AG08395 (cell line): ENCODE results near the gene TBX15.

Source experiments
- DNase-seq: peaks from one replicate; pipeline ENCODE4 v3.0.0; 2012; ENCODE audit warnings: mixed read lengths, low spot score

Gene TBX15

GRCh38 chr1:118890851-118891384 lies 97.2 kb downstream of the TBX15 start:
- no peak for DNase-seq

GRCh38 chr1:118884946-118885345 lies 103.2 kb downstream of the TBX15 start:
- no peak for DNase-seq

GRCh38 chr1:118881751-118882150 lies 106.4 kb downstream of the TBX15 start:
- DNase-seq, result peak; percentile 9

- no peak for DNase-seq
Observed at GRCh38 chr1:118878661-118879060, 109.5 kb downstream of the TBX15 start.

GRCh38 chr1:118877668-118878396 lies 110.3 kb downstream of the TBX15 start:
- DNase-seq, result no peak

GRCh38 chr1:118871582-118872171 lies 116.5 kb downstream of the TBX15 start:
- no peak for DNase-seq

GRCh38 chr1:118868387-118868786 lies 119.8 kb downstream of the TBX15 start:
- no peak for DNase-seq

- no peak for DNase-seq
Observed at GRCh38 chr1:118866330-118866729, 121.8 kb downstream of the TBX15 start.

- no peak for DNase-seq
Observed at GRCh38 chr1:118863688-118864087, 124.5 kb downstream of the TBX15 start.

- DNase-seq, result no peak
Observed at GRCh38 chr1:118862755-118863154, 125.4 kb downstream of the TBX15 start.

- DNase-seq, result no peak
Observed at GRCh38 chr1:118861216-118861615, 126.9 kb downstream of the TBX15 start.

GRCh38 chr1:118859999-118860398 lies 128.1 kb downstream of the TBX15 start:
- no peak for DNase-seq

- DNase-seq, result no peak
Observed at GRCh38 chr1:118846443-118846842, 141.7 kb downstream of the TBX15 start.

- DNase-seq, result no peak
Observed at GRCh38 chr1:118842452-118843201, 145.5 kb downstream of the TBX15 start.

GRCh38 chr1:118841521-118841920 lies 146.6 kb downstream of the TBX15 start:
- DNase-seq, result no peak
